Muscle layer of colon (tissue), 2 donors: ENCODE results near the gene EXD2.

ENCODE experiments used
- H3K27ac ChIP-seq: one replicate; pipeline ENCODE4 v1.7.0; 2013; ENCODE audit warnings: low read depth, mild to moderate bottlenecking, low read length, moderate library complexity
- H3K27me3 ChIP-seq, 2 donors: one replicate each; pipeline ENCODE4 v1.7.0; 2013; ENCODE audit warnings: low read length in 2 of 2, mild to moderate bottlenecking in 2 of 2; ENCODE audit not compliant: insufficient read depth in 2 of 2, control insufficient read depth in 1 of 2
- H3K36me3 ChIP-seq: one replicate; pipeline ENCODE4 v1.7.0; 2013; ENCODE audit warnings: mild to moderate bottlenecking, low read length; ENCODE audit not compliant: insufficient read depth
- H3K4me1 ChIP-seq: one replicate; pipeline ENCODE4 v1.7.0; 2013; ENCODE audit warnings: mild to moderate bottlenecking, low read length; ENCODE audit not compliant: insufficient read depth
- H3K4me3 ChIP-seq, 2 donors: one replicate each; pipeline ENCODE4 v1.7.0; 2013; ENCODE audit warnings: low read length in 2 of 2, low read depth in 1 of 2, mild to moderate bottlenecking in 1 of 2, moderate library complexity in 1 of 2
- H3K9ac ChIP-seq: one replicate; pipeline ENCODE4 v1.7.0; 2013; ENCODE audit warnings: low read length
- H3K9me3 ChIP-seq: one replicate; pipeline ENCODE4 v1.7.0; 2013; ENCODE audit warnings: mild to moderate bottlenecking, low read length
- donor health status: abdominal sarcoma.
- donor health status: Adenocarcinoma of cecum.

Gene EXD2

DNA sequence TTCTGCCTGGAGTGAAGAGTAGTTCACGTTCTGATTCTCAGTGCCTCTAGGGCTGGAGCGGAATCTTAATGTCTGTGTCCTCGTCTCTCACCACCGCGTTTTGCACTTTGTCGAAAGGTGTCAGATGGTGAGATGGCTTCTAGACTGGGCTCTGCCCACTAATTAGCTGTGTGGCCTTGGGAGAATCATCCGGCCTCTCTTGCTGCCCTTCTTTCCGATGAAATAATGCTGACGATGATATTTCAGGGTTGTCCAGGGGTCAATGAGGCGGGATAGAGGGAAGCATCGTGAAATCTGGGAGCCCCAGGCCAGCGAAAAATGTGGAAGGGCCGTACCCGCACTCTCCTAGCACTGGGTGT is 67.8 kb downstream of the EXD2 start:
- Histone ChIP-seq H3K27ac (no peak overlapping the region), H3K4me1 (peaks cover 6% of the 10 kb centered on the region), H3K4me3 (peak overlapping the region; percentile 47 to 73), H3K9me3 (peaks cover 3% of the 10 kb centered on the region), H3K27me3 (peaks cover 20 to 23% of the 10 kb centered on the region in 2 donors), H3K36me3 (no peaks in the 10 kb centered on the region), H3K9ac (no peak overlapping the region)

DNA sequence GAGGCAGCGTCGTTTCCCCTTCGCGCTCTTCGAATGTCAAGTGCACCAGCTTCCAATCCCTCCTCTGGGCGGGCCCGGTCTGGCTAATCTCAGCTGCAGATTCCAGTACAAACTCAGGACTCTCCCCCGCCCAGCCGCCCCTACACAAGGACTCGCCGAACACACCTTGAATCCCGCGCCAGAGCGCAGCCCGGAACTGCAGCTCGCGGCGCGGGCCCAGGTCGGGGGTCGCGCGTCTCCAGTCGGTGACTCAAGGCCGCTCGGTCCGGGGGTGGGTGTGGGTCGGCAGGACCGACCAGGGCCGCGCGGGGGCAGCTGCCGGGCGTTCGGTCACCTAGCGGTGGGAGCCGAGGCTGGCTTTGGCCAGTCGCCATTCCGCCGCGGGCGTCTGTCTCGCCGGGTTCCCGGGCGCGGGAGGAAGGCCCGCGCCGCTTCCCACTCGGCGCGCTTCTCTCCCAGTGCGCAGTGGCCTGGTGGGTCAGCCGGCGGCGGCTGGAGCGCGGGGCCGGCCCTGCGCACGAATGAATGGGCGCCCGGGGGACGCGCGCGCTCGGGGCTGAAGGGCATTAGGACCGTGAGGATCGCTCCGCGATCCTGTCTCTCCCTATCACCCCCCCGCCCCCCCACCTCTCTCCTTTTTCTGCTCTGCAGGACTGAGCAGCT is 68.4 kb downstream of the EXD2 start, which contains the start of gene GALNT16:
GALNT16 (plus strand) TSS at position 632 of the 663 bp plus-strand sequence. CDS start 133 bp downstream, outside the sequence.
- H3K9ac ChIP-seq = no peak within 1 kb of the TSS
- H3K27me3 ChIP-seq = peaks cover 20 to 23% of the 10 kb centered on the region in 2 donors
- H3K9me3 ChIP-seq = peaks cover 3% of the 10 kb centered on the region
- no peak within 1 kb of the TSS for H3K27ac ChIP-seq
- H3K36me3 ChIP-seq = no peaks in the 10 kb centered on the region
- peaks cover 6% of the 10 kb centered on the region for H3K4me1 ChIP-seq
- H3K4me3 ChIP-seq = peak within 1 kb of the TSS; percentile 52 to 73

DNA sequence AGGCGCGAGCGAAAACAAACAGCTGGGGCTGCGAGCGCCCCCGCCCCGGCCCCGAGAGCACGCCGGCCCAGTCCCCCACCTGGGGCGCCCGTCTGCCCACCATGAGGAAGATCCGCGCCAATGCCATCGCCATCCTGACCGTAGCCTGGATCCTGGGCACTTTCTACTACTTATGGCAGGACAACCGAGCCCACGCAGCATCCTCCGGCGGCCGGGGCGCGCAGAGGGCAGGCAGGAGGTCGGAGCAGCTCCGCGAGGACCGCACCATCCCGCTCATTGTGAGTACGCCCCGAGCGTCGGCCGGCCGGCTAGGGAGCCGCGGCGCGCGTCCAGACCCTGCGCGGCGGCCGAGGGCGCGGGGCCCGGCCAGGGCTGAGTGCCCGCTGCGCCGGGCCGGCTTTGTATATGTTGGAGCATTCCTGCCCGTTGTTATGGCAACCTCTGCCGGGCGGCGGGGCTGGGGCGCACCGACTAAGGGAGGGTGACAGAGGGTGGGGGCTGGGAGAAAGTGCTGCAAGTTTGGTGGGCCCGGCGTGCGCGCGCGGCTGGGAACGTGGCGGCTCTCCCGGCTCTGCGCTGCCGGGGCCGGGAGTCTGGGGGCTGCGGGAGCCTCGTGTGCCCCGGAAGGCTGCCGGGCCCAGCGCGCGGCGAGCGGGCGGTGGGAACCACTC is 69.0 kb downstream of the EXD2 start:
- Histone ChIP-seq H3K36me3 (no peaks in the 10 kb centered on the region), H3K9ac (no peak overlapping the region), H3K9me3 (peaks cover 3% of the 10 kb centered on the region), H3K27me3 (peaks cover 20 to 23% of the 10 kb centered on the region in 2 donors), H3K27ac (no peak overlapping the region), H3K4me1 (peaks cover 6% of the 10 kb centered on the region), H3K4me3 (peak overlapping the region; percentile 52 to 73)

DNA sequence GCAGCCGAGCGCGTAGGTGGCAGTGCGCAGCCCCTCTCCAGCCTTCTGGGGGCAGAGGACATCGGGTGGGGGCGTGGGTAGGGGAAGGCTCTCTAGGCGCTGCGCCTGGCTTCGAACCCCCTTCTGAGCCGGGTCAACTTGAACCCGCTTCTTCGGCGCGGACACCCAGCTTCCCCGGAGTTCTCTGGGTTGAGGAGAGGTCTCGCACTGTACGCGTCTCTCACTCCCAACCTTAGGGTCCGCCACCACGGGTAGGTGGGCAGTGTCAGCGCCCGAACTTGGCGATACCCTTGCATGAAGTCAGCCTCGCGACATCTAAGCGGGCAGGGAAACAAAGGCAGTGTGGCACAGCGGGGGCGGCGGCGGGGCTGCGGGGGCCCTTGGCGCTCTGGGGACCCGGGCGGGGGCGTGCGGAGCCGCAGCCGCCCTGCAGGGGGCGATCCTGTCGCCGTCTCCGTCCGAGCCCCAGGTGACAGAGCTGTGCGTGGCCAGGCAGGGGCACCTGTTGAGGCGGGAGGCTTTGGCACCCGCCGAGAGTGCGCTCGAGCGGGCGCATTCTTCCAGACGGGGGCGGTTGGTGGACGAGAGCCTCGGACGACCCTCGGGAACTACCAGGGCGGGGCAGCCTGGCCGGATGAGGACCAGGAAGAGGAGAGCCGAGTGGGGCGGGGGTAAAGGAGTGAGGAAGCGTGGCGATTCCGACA is 69.7 kb downstream of the EXD2 start:
- Histone ChIP-seq H3K4me1 (peaks cover 6% of the 10 kb centered on the region), H3K27ac (no peak overlapping the region), H3K9me3 (peaks cover 3% of the 10 kb centered on the region), H3K36me3 (no peaks in the 10 kb centered on the region), H3K4me3 (peak overlapping the region; percentile 41 to 52), H3K9ac (no peak overlapping the region), H3K27me3 (peaks cover 20 to 23% of the 10 kb centered on the region in 2 donors)

DNA sequence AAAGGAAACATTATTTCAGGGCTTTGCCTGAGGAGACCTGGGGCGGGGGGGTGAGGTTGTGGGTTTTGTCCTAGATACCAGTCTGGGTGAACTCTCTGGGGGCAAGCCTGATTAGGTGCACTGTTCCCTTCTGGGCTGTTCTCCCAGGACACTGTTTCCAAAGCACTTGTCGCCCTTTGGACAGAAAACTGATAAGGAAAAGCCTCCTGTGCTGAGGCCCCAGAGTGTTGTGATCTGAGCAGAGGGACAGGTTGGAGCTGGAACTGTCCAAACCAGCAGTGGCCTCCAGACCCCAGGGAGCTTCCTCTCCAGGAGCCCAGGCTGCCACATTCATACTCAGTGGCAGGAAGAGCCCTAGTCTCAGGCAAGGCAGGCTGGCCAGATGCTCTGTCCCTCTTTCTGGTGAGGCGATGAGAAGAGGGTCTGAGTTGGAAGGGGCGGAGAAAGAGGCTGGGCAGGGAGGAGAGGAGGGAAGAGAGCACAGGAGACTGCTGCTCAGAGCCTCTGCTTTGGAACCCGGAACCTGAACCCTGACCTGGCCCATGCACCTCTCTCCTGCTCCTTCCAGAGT is 70.5 kb downstream of the EXD2 start:
- Histone ChIP-seq H3K27me3 (peaks cover 20 to 23% of the 10 kb centered on the region in 2 donors), H3K4me3 (peak overlapping the region; percentile 41 to 52), H3K27ac (no peak overlapping the region), H3K9me3 (peaks cover 3% of the 10 kb centered on the region), H3K9ac (no peak overlapping the region), H3K36me3 (no peaks in the 10 kb centered on the region), H3K4me1 (peaks cover 6% of the 10 kb centered on the region)

DNA sequence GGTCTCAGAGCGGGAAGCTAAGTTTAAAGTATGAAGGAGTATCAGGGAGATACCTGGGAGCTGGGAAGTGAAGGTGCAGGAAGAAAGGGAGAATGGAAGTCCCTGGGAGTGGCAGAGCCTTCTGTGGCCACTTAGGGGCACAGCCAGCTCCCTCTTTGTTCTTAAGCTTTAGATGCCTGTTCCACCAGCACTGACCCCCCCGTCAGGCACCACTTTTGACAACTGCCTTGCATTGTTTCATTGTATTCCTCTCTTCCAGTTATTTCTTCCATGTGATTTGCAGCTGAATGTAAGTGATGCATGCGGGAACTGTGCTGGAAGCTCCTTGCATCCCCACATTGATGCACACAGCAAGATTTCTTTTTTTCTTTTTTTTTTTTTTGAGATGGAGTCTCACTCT is 71.2 kb downstream of the EXD2 start:
- H3K27me3 ChIP-seq = peaks cover 20 to 23% of the 10 kb centered on the region in 2 donors
- peaks cover 6% of the 10 kb centered on the region for H3K4me1 ChIP-seq
- H3K9ac ChIP-seq = no peak overlapping the region
- no peaks in the 10 kb centered on the region for H3K36me3 ChIP-seq
- no peak overlapping the region for H3K27ac ChIP-seq
- no peak overlapping the region for H3K4me3 ChIP-seq
- H3K9me3 ChIP-seq = peaks cover 3% of the 10 kb centered on the region

DNA sequence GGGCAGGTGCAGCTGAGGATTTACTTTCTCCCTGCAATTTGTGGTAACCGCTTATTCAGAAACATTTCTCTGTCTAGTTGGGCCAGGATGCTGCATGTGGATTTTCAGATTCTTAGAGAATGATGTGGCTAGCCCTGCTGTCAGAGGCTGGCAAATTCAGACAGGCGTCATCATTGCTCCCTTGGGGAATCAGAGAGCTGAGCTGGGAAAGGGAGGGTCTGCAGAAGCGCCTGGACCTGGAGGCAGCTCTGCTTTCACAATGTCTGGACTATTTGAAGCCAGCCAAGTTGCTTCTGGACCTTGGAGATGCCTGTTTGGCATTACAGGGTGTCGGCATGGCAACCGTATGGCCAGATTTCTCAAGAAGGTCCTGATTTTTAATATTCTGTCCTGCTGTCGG is 72.1 kb downstream of the EXD2 start:
- no peak overlapping the region for H3K9ac ChIP-seq
- H3K36me3 ChIP-seq = no peaks in the 10 kb centered on the region
- peaks cover 3% of the 10 kb centered on the region for H3K9me3 ChIP-seq
- H3K27me3 ChIP-seq = peaks cover 15 to 20% of the 10 kb centered on the region in 2 donors
- no peak overlapping the region for H3K27ac ChIP-seq
- H3K4me3 ChIP-seq = no peak overlapping the region
- H3K4me1 ChIP-seq = peaks cover 6% of the 10 kb centered on the region

DNA sequence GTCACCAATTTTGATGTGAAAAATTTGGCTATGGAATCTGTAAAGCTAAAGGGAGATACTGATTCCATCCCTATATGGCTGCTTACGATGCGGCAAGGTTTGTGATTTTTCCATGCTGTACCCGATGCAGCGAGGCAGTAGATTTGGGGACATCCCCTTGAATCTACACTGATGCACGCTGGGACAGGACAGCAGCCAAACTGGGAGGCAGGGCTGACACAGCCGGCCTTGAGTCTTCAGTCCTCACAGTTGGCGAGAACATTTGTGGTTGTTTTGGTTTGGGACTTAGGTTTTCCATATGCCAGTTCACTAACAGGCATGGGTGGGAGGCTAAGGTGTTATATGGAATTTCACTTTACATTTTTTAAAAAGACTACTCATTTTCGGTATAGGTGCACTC is 72.5 kb downstream of the EXD2 start:
- no peak overlapping the region for H3K9ac ChIP-seq
- H3K4me1 ChIP-seq = peaks cover 6% of the 10 kb centered on the region
- H3K27me3 ChIP-seq = peaks cover 12 to 20% of the 10 kb centered on the region in 2 donors
- H3K9me3 ChIP-seq = peaks cover 3% of the 10 kb centered on the region
- H3K27ac ChIP-seq = no peak overlapping the region
- no peaks in the 10 kb centered on the region for H3K36me3 ChIP-seq
- no peak overlapping the region for H3K4me3 ChIP-seq

DNA sequence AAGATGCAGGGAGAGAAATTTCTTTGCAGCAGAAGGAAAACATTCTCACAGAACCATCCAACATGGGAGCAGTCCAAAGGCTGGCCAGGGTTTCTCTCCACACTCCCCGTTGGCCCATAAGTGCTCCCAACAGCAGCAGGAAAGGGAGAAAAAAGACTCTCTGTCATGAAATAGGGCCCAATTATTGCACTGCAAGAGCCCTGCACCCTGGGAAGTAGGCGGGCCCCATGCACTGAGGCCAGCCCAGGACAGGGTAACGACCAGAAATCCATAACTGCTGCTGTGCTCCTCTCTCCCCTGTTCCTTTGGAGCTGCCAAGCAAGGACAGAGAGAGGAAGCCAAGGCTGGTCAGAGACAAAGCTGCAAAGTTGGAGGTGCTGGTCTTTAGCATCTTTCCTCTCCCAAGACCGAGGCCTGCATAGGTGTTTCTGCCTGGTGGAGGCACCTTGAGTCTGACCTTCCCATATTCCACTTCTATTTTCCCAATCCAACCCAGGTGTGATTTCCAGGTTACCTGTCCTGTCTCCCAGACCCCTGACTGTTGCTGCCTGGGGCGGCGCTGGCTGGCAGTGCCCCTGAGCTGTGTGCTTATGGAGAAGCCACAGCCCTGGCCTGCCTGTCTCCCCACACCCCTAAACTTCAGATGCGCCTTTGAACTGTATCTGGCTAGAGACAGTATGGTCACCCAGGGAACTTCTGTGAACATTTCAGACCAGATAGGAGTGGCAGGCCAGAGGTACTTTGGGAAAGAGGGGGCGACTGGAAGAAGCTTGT is 75.5 kb downstream of the EXD2 start:
- no peaks in the 10 kb centered on the region for H3K36me3 ChIP-seq
- peaks cover 0 to 3% of the 10 kb centered on the region in 2 donors for H3K27me3 ChIP-seq
- H3K9ac ChIP-seq = no peak overlapping the region
- H3K27ac ChIP-seq = no peak overlapping the region
- no peak overlapping the region for H3K4me3 ChIP-seq
- no peaks in the 10 kb centered on the region for H3K4me1 ChIP-seq
- peaks cover 3% of the 10 kb centered on the region for H3K9me3 ChIP-seq

DNA sequence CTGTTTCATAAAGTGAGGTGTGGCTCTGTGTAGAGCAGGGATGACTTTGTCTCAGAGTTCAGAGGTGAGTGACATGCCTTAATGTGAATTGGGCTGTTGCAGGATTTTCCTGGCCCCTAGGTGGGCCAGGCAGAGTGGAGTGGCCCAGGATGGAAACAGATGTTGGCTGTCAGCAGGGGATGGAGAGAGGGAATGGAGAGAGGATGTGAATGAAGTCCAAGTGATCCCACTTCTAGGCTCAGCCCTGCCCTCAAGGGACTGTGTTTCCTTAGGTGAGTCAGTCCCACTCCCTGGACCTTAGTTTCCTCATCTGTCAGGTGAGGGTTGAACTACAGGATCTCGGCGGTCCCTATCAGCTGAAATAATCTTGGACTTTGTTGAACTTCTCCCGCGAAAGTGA is 76.2 kb downstream of the EXD2 start:
- Histone ChIP-seq H3K9ac (no peak overlapping the region), H3K27ac (no peak overlapping the region), H3K4me1 (no peaks in the 10 kb centered on the region), H3K4me3 (no peak overlapping the region), H3K36me3 (no peaks in the 10 kb centered on the region), H3K27me3 (no peaks in the 10 kb centered on the region), H3K9me3 (no peaks in the 10 kb centered on the region)

DNA sequence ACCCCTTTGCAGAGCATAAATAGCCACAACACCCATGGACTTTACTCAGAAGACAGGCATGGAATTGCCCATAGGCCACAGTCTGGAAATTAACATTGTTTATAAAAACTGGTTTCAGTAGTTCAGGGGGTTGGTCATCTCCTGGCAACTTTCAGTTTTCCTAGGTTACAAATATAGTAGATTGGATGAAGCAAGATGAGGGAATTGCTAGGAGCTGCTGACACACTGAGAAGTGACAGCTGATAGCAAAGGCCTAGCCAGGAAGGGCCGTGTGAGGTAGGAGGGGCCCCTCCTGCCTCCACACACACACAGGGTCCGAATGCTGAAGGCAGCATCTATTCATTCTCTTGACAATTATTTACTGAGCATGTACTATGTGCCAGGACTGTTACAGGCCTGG is 76.9 kb downstream of the EXD2 start:
- Histone ChIP-seq H3K27ac (no peak overlapping the region), H3K36me3 (no peaks in the 10 kb centered on the region), H3K4me1 (no peaks in the 10 kb centered on the region)

More for the DNA sequence above, 76.9 kb downstream of the EXD2 start:
- Histone ChIP-seq H3K9me3 (no peaks in the 10 kb centered on the region), H3K27me3 (no peaks in the 10 kb centered on the region), H3K4me3 (no peak overlapping the region), H3K9ac (no peak overlapping the region)
